Stimulated activated CD8-positive, alpha-beta memory T cell treated with anti-CD3 and anti-CD28 coated beads, Interleukin-7, amount 100 ng/mL, for 4 hours (primary cell): ENCODE measurements around the gene OBSCN.
A peak's percentile ranks its signal among the peaks of the same experiment; 100 is the strongest.
"Not testable (repeated sequence)": the region's sequence is repeated elsewhere in the genome, so short reads cannot be mapped to it uniquely, and the experiment has no call there.

Experiments used
- DNase-seq, 2 donors: peaks; one replicate each; pipeline ENCODE4 v3.0.0-alpha.2; 2020; ENCODE audit warnings: low read depth in 2 of 2

Gene OBSCN

GRCh38 chr1:228212415-228212965 is 4.6 kb downstream of the OBSCN start:
- no peak for DNase-seq

- DNase-seq, result peak; percentile 77 to 92
These were observed 5.4 kb downstream of the OBSCN start for GRCh38 chr1:228212966-228213844.

- DNase-seq, result no peak
These were observed 6.3 kb downstream of the OBSCN start for GRCh38 chr1:228213917-228214808.

DNA sequence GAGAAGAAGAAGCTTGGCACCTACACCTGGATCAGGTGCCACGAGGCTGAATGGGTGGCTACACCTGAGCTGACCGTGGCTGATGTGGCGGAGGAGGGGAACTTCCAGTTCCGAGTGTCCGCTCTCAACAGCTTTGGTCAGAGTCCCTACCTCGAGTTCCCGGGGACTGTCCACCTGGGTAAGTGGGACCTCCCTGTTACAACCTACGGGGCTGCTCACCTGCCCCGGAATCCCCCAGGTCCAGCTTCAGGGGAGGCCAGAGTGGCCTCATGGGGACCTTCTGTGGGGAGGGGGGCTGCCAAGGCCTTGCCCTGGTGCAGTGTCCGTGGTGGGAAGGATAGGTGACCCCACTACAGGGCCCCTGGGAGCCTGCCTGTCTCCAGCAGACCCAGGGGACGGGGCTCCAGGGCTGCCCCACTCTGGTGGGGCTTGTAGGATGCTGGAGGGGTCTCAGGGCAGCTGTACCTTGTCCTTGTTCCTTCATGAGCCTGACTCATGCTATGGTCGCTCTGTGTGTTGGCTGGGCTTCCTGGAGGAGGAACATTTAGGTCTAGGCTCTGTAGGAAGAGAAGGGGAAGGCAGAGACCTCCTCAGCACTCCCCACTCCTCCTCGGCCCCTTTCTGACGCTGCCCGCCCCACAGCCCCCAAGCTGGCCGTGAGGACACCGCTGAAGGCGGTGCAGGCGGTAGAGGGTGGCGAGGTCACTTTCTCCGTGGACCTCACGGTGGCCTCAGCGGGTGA is 7.2 kb downstream of the OBSCN start:
- no peak for DNase-seq

- no peak for DNase-seq
These were observed 7.8 kb downstream of the OBSCN start for GRCh38 chr1:228215663-228216116.

GRCh38 chr1:228216371-228217320 is 8.8 kb downstream of the OBSCN start:
- no peak for DNase-seq

DNA sequence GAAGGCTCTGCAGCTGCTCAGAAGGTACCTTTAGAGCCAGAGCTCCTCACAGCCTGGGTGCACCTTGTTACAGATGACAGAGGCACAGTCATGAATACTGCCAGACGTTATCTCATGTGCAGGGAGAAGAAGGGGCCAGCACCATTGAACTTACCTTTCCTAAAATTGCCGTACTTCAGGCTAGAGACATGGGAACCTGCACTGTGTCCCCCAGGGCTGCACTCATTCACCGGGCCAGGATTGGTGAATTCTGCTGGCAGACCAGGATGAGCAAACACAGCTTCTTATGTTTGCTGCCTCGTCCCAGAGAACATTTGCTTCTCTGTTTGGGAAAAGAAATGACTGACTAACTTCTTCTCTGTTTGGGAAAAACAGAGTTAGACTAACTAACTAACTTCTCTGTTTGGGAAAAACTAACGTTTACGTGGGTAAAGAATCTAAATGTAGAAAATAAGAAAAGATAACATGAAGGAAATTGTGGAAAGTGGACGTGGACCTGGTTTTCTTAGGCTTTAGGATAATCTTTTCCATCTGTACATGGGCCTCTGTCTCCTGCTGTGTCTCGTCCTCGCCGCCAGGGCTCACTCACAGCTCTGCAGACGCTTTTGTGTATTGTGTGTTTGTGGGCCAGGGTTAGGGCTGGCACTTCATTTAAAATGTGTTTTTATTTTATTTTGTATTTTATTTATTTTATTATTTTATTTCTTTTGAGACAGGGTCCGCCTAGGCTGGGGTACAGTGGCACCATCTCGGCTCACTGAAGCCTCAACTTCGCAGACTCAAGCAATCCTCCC is 9.9 kb downstream of the OBSCN start:
- no peak for DNase-seq

- DNase-seq, result no peak
These were observed 10.8 kb downstream of the OBSCN start for GRCh38 chr1:228218513-228219244.

- no peak for DNase-seq
These were observed 11.6 kb downstream of the OBSCN start for GRCh38 chr1:228219245-228219961.

- no peak for DNase-seq
These were observed 12.3 kb downstream of the OBSCN start for GRCh38 chr1:228219962-228220780.

DNA sequence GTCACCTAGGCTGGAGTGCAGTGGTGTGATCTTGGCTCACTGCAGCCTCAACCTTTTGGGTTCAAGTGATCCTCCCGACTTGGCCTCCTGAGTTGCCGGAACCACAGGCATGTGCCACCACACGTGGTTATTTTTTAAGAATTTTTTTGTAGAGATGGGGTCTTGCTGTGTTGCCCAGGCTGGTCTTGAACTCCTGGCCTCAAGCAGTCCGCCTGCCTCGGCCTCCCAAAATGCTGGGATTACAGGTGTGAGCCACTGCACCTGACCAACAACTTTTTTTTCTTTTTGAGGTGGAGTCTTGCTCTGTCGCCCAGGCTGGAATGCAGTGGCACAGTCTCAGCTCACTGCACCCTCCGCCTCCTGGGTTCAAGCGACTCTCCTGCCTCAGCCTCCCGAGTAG is 13.3 kb downstream of the OBSCN start:
- not testable (repeated sequence) for DNase-seq

DNA sequence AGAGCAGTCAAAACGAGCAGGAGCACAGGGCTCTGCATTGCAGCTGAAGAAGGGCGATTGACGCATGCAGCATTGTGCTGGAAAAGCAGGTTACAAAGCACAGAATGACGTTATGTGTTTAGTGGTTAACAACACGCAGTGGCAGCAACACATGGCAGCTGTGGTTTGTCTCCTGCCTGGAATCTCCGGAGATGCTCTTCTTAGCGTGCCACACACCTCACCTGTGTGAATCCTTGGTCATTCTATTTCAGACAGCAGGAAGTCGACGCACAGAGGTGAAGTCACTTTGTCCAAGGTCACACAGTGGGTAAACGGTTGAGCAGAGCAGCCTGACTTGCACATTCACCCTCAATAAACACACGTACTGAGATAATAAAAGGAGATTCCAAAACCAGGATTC is 14.7 kb downstream of the OBSCN start:
- DNase-seq, result no peak

DNA sequence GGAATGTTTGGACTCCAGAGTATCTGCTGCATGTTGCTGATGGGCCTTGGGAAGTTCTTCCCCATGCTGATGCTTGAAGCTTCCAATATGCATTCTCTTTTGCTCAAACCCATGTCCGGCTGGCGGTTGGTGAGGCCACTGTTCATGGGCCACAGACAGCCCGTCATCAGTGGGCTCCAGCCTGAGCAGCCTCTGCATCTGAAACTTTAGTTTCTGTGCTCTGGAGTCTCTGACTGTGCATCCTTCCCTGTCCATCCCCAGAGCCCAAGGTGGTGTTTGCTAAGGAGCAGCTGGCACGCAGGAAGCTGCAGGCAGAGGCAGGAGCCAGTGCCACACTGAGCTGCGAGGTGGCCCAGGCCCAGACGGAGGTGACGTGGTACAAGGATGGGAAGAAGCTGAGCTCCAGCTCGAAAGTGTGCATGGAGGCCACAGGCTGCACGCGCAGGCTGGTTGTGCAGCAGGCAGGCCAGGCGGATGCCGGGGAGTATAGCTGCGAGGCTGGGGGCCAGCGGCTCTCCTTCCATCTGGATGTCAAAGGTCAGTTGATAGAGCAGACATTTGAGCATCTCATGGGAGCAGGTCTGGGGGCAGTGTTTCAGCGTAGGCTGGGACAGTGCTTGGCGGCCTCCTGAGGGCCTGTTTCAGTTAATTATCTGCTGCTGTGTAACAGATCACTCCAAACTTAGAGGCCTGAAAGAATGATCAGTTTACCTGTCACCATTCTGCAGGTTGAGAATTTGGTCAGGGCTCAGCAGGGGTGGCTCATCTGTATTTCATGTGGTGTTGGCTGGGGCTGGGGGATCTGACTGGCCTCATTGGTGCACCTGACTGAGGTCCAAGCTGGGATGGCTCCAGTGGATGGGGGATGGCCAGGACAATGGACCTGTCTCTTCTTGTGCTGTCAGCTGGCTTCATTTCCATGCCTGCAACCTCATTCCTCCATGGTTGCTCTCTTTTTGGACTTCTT is 16.6 kb downstream of the OBSCN start:
- no peak for DNase-seq

- DNase-seq, result no peak
These were observed 17.4 kb downstream of the OBSCN start for GRCh38 chr1:228225165-228225710.

GRCh38 chr1:228225740-228226139 is 17.9 kb downstream of the OBSCN start:
- DNase-seq, result no peak
